Occipital lobe (tissue), 2 donors: ENCODE measurements around the gene SPECC1. TPM values are rescaled to one million over a fixed set of nuclear protein-coding genes. Genes with fewer than 3 reads are reported as not detected.
"Not testable (repeated sequence)": the region's sequence is repeated elsewhere in the genome, so short reads cannot be mapped to it uniquely, and the experiment has no call there.

Experiments used
- DNase-seq: peaks from one replicate; lab custom pipeline; 2025; lab: John Stamatoyannopoulos, UW
- total RNA-seq: library from RNA; depleted of rRNA; stranded (reverse); fragments of >200 nt; gene quantifications from one replicate; pipeline ENCODE4 v1.2.3, GENCODE V29; 2014

Gene SPECC1
- total RNA-seq, 1 donor from 2014 or later, result 49.1 TPM

GRCh38 chr17:20171741-20172365, 162.7 kb downstream of the SPECC1 start:
- no peak for DNase-seq

GRCh38 chr17:20172376-20172775, 163.2 kb downstream of the SPECC1 start:
- no peak for DNase-seq

GRCh38 chr17:20173091-20173490, 163.9 kb downstream of the SPECC1 start:
- DNase-seq, result no peak

GRCh38 chr17:20174588-20175265, 165.6 kb downstream of the SPECC1 start:
- no peak for DNase-seq

DNA sequence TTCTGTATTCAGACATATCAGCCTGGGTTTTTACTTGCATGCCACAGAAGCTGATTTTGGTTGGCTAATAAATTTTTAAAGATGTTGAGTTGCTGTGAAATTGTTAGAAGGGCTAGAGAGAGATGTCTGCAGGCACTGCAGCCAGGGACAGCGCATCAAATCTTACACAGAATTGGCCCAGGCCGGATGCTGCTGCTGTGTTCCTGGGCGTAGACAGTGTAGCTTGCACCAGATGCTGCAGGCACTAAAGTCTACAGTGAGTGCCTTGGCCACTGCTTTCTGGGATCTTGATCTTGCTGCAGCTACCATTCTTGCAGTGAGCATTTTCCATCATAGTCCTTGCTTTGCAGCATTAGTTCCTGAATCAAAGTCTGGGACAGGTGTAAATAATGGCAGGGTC, 169.9 kb downstream of the SPECC1 start:
- DNase-seq, result no peak

DNA sequence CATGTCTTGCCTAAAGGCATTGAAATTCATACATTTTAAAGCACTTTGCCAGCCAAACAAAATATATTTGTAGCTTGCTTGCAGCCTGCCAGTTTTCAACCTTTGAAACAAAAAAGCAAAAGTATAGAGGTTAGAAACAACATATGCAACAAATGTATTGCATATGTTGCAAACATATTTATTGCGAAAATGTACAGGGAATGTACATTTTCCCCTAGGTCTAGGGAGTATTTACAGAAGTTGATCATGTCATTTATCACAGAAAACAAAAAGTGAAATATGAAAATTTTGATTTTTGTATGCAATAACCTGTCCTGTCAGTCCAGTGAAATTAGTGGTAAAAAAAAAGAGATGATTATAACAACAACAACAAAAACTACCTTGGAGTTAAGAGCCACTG, 171.5 kb downstream of the SPECC1 start:
- DNase-seq, result no peak

- DNase-seq, result no peak
Observed at GRCh38 chr17:20184181-20184580, 175.0 kb downstream of the SPECC1 start.

- no peak for DNase-seq
Observed at GRCh38 chr17:20184977-20185619, 175.9 kb downstream of the SPECC1 start.

- DNase-seq, result no peak
Observed at GRCh38 chr17:20187049-20187448, 177.9 kb downstream of the SPECC1 start.

DNA sequence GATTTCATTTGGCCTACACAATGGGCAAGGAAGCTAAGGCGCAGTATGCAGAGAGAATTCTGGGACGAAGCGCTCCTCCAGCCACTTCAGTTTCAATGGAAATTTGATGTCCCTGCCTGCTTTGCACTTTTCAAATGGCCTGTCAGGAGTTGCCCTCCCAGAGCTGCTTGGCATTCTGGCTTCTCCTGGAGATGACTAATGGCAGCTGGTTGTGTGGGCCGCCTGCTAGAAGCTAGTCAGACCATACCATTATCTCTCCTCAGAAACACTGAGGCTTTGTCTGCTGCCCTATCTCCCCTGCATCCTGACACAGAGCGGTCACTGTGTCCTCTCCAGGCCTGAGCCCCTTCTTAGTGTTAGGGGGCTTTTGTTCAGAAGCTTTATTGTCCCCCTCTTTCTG, 180.1 kb downstream of the SPECC1 start:
- DNase-seq, result peak; percentile 88

- no peak for DNase-seq
Observed at GRCh38 chr17:20189979-20190378, 180.8 kb downstream of the SPECC1 start.

DNA sequence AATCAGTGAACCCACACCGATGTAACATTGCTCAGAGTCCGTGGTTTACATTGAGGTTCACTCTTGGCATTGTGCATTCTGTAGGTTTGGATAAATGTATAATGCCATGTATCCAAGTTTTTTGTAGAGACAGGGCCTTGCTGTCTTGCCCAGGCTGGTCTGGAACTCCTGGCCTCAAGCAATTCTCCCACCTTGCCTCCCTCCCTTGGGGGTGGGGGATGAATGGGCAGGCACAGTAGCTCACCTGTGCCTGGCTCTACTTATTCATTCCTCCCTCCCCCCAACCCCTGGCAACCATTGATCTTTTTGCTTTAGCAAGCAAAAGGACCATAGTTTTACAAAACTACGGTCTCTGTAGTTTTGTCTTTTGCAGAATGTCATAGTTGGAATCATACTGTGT, 181.4 kb downstream of the SPECC1 start:
- no peak for DNase-seq

DNA sequence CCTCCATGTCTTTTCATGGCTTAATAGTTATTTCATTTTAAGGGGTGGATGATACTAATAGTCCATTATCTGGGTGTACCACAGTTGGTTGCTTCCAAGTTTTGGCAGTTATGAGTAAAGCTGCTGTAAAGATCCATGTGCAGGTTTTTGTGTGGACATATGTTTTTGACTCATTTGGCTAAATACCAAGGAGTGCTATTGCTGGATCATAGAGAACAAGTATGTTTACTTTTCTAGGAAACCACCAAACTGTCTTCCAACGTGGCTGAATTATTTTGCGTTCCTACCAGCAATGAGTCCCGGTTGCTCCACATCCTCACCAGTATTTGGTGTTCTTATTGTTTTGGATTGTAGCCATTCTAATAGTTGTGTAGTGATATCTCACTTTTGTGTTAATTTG, 181.9 kb downstream of the SPECC1 start:
- no peak for DNase-seq

GRCh38 chr17:20196286-20196685, 187.1 kb downstream of the SPECC1 start:
- not testable (repeated sequence) for DNase-seq

DNA sequence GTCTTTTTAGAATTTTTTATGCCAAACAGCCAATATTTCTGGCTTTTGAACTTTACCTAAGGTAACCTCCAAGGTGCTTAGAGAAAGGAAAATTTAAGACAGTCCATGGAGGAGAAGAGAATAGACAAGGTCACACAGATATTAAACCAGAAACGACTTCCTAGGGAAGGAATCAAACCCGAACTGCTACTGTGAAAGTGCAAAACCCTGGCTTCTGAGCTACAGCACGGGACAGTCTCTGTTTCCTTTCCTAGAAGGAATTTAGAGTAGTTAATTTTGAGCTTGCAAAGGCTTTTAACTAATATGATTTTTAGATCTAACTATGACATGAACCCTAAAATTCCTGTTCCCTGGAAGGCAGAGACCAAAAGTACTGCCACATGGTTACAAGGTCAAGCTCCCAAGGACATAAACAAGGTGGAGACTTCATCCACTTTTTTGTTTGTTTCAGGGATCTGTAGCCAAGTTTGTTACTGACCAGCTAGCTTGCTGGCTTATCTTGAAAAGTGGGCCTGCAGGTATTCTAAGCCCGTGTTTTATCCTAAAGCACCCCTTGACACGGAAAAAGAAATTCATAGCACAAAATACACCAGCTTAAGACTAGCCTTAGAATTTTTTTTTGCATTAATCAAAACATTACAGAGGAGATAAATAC, 188.2 kb downstream of the SPECC1 start:
- DNase-seq, result no peak

DNA sequence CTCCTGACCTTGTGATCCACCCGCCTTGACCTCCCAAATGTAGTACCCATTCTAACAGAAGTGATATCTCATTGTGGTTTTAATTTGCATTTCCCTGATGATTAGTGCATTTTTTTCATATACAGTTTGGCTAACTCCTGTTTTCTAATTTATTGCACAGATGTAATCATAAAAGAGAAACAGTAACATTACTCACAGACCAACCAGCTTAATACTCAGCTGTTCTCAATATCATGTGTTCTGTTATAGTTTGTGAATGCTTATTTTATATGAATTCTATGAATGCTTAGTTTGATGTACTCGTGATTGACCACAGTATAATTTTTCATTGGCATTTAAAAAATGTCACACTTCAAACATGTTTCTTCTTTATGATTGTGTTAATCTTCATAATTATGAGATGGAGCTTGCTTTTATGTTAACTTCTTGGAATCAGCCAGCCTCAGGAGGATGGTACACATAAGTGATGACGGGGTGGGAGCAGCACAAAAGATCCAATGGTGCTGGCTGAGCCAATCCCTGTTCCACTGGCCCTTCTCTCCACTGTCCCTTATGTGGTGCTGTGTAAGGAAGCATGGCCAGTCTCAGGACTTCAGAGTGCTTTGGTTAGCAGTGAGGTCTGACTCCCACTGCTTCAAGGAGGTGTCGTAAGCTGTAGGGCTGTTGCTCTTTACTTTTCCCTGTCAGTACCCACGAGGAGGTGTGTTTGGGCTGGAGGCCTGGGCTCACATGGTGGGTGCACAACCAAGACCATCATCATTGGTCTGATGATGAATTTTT, 191.0 kb downstream of the SPECC1 start:
- no peak for DNase-seq

DNA sequence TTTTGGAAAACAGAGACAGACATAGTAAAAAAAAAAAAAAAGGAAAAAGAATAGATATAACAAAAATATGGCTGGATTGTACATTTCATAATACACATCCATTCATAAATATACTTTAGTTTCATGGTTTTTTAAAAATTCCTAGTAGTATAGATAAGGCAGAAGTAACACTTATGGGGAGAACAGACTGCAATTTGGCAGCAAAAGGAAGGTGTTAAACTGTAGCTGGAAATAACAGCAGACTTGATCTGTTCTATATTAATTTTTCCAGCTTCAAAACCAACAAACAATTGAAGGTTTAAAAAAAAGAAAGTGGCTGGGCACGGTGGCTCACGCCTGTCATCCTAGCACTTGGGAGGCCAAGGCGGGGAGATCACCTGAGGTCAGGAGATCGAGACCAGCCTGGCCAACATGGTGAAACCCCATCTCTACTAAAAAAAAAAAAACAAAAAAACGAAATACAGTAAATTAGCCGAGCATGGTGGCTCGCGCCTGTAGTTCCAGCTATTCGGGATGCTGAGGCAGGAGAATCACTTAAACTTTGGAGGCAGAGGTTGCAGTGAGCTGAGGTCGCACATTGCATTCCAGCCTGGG, 191.8 kb downstream of the SPECC1 start:
- no peak for DNase-seq

DNA sequence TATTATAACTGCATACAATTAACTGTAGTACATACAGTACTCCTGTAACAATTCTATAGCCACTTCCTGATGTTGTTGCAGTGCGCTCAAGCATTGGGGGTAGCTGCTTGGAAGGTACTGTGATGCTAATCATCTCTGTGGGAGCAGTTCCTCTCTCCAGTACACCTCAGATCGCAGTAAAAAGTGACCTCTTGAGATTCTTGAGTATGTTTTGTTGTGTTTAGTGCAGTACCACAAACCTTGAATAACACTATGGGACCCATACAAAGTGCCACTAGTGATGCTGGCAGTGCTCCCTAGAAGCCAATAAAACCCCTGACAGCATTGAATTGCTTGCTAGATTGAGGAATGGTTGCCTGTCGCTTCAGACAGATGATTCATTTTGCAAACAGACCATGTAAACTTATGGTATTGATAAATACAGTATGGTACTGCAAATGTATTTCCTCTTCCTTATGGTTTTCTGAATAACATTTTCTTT, 193.0 kb downstream of the SPECC1 start:
- no peak for DNase-seq

GRCh38 chr17:20203018-20203417, 193.9 kb downstream of the SPECC1 start:
- no peak for DNase-seq

DNA sequence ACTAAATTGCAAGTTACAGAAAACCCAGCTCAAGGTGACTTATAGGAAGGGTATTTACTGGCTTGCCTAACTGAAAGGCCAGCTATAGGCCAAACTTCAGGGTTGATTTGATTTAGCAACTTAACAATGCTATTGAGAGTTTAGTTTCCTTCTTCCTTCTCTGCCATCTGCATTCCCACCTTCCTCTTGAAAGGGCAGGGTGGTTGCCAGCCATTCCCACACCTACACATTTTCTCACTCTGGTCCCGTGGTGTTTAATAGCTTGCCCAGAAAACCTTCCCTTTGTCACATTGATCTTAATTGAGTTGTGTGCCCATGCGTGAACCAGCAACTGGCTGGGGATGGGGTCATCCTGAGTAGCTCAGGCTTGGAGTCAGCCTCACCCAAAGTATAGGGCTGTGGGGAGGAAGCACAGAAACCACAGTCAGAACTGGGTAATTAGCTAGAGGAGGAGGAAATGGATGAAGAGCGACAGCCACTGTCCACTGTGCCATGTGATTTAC, 194.7 kb downstream of the SPECC1 start:
- no peak for DNase-seq

- no peak for DNase-seq
Observed at GRCh38 chr17:20205609-20206008, 196.4 kb downstream of the SPECC1 start.
